GM12872 (cell line): Measurements from ENCODE around the gene NCOA1.

Experiments used
- TF ChIP-seq, protein P1 (sequence below): IDR thresholded peaks from 3 replicates; pipeline ENCODE4 v1.5.1; 2011; ENCODE audit warnings: low read depth, mild to moderate bottlenecking, low read length, moderate library complexity; ENCODE audit not compliant: insufficient read depth

The NCOA1 gene

DNA sequence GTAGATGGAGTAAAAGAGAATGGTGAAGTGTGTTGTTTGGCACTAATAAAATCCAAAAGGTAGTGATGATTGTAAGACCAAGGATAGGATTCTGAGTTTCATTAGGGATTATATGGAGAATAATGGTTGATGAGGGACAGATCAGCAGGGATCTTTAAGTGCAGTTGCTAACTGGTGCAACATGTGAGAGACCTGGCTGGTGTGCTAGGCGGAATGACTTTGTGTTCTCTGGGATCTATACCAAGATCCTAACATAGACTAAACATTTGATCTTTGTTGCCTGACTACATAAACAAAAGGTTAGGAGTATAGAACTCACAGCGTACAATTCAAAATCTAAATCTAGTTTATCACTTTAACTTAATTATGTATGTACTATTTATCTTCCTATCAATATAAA is 166.8 kb downstream of the NCOA1 start:
- TF ChIP-seq, protein P1, sequence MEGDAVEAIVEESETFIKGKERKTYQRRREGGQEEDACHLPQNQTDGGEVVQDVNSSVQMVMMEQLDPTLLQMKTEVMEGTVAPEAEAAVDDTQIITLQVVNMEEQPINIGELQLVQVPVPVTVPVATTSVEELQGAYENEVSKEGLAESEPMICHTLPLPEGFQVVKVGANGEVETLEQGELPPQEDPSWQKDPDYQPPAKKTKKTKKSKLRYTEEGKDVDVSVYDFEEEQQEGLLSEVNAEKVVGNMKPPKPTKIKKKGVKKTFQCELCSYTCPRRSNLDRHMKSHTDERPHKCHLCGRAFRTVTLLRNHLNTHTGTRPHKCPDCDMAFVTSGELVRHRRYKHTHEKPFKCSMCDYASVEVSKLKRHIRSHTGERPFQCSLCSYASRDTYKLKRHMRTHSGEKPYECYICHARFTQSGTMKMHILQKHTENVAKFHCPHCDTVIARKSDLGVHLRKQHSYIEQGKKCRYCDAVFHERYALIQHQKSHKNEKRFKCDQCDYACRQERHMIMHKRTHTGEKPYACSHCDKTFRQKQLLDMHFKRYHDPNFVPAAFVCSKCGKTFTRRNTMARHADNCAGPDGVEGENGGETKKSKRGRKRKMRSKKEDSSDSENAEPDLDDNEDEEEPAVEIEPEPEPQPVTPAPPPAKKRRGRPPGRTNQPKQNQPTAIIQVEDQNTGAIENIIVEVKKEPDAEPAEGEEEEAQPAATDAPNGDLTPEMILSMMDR = no peak

DNA sequence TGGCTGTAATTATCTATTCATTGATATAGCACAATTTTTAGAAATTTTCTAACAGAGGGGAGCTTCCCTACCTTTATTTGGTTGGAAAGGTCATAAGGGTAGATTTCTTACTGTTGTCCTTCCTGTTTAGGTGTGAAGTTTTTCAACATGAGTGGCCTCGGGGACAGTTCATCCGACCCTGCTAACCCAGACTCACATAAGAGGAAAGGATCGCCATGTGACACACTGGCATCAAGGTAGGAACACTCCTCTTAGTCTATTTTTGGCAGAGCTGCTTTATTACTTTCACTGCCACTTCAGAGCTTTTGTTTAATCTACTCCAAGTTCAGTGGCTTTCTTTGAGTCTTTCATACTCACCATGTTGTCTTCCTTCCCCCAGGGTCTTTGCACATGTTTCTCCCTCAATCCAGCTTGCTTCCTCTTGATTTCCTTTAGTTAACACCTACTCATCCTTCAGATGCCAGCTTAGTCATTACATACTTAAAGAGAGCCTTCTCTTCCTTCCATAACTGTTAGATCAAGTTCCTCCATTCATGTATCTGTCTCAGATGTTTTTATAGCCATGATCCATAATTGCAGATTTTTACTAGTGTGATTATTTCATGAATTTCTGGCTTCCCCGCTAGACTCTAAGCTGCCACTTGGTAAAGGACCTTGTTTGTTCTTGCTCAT is 167.6 kb downstream of the NCOA1 start:
- TF ChIP-seq, protein P1 = no peak

- TF ChIP-seq, protein P1 = no peak
Observed at GRCh38 chr2:24659862-24660261, 168.8 kb downstream of the NCOA1 start.

DNA sequence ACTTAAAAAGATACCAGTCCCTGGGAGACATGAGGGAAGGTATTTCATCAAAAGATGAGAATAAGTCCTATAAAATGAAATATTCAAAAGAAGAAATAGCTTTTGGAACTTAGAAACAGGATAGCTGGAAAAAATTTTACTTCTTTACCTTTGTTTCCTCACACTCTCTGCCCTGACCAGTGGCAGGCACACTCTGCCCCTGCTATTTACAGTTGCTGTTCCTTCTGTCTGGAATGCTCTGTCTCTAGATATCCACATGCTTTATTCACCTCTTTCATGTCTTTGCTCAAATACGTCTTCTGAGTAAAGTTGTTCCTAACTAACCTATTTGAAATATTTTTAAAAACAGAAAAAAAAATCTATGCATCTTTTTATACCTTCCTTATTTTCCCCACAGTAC is 176.5 kb downstream of the NCOA1 start:
- TF ChIP-seq, protein P1 = no peak

DNA sequence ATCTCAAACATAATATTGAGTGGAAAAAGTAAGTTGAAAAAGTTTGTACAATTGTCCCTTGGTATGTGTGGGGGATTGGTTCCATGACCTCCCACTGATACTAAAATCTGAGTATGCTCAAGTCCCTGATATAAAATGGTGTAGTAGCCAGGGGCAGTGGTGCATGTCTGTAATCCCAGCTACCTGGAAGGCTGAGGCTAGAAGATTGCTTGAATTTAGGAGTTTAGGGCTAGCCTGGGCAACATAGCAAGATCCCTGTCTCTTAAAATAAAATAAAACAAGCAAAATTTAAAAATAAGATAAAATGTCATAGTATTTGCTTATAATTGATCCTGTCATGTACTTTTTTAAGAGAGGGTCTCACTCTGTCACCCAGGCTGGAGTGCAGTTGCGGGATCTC is 180.2 kb downstream of the NCOA1 start:
- TF ChIP-seq, protein P1 = no peak

GRCh38 chr2:24672589-24672988 is 181.5 kb downstream of the NCOA1 start:
- TF ChIP-seq, protein P1 = no peak

GRCh38 chr2:24675338-24675737 is 184.3 kb downstream of the NCOA1 start:
- TF ChIP-seq, protein P1 = no peak
